OCI-LY1 (cell line): ENCODE measurements around the gene CARD18.

Experiments
- CTCF ChIP-seq: fragments of 200-600 bp; sonication (generic), shearing (Covaris generic); IDR thresholded peaks from 2 replicates; pipeline ENCODE4 v1.5.1; 2017; ENCODE audit warnings: mild to moderate bottlenecking, antibody characterized with exemption, low read length, moderate library complexity, mixed read lengths
- EZH2 ChIP-seq: fragments of 200-600 bp; sonication (generic), shearing (Covaris generic); IDR thresholded peaks from 2 replicates; pipeline ENCODE4 v1.8.0; 2017; ENCODE audit warnings: borderline replicate concordance, mixed run types, mild to moderate bottlenecking, antibody characterized with exemption, low read length, moderate library complexity, mixed read lengths

DNA sequence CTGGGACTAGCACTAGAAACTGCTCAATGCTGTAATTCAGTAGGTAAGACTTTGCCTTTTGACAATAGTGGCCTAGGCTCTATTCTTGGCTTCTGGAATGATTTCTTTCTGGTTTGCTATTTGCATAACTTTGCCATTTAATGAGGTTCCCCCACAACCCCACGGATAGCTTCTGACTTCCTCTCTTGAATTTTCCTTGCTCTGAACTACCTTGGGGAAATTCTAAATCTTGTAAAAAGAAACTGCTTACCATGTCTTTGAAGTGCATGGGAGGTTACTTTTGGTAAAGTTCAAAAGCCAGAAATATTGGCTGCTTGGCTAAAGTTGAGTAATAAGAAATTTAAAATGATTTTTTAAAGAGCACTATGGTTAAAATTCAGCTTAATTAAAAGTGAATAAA is 35.3 kb downstream of the CARD18 start:
- no peak for TF ChIP-seq CTCF
- TF ChIP-seq EZH2: no peak
